ENCODE data around the gene MOB2. TPM values are rescaled to one million over a fixed set of nuclear protein-coding genes. Genes with fewer than 3 reads are reported as not detected.

Gene MOB2
- total RNA-seq, 1 donor from 2014 or later = 26.9 TPM

GRCh38 chr11:1493650-1494244 lies 7.2 kb upstream of the MOB2 start:
- no peak for DNase-seq (ENCODE audit: low read depth)
- TF ChIP-seq, protein P1, sequence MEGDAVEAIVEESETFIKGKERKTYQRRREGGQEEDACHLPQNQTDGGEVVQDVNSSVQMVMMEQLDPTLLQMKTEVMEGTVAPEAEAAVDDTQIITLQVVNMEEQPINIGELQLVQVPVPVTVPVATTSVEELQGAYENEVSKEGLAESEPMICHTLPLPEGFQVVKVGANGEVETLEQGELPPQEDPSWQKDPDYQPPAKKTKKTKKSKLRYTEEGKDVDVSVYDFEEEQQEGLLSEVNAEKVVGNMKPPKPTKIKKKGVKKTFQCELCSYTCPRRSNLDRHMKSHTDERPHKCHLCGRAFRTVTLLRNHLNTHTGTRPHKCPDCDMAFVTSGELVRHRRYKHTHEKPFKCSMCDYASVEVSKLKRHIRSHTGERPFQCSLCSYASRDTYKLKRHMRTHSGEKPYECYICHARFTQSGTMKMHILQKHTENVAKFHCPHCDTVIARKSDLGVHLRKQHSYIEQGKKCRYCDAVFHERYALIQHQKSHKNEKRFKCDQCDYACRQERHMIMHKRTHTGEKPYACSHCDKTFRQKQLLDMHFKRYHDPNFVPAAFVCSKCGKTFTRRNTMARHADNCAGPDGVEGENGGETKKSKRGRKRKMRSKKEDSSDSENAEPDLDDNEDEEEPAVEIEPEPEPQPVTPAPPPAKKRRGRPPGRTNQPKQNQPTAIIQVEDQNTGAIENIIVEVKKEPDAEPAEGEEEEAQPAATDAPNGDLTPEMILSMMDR (conservative IDR thresholded peaks at IDR 0.05; ENCODE audit: low read depth, low read length) = no peak
- no peak overlapping the region for H3K4me3 ChIP-seq (ENCODE audit: low read depth, low read length)

GRCh38 chr11:1491379-1491778 lies 4.8 kb upstream of the MOB2 start:
- no peak for DNase-seq (ENCODE audit: low read depth)
- TF ChIP-seq, protein P1 (conservative IDR thresholded peaks at IDR 0.05; ENCODE audit: low read depth, low read length) = no peak
- H3K4me3 ChIP-seq (ENCODE audit: low read depth, low read length) = no peak overlapping the region

GRCh38 chr11:1490651-1491050 lies 4.1 kb upstream of the MOB2 start:
- TF ChIP-seq, protein P1 (conservative IDR thresholded peaks at IDR 0.05; ENCODE audit: low read depth, low read length) = no peak
- DNase-seq (ENCODE audit: low read depth) = no peak
- H3K4me3 ChIP-seq (ENCODE audit: low read depth, low read length) = no peak overlapping the region

DNA sequence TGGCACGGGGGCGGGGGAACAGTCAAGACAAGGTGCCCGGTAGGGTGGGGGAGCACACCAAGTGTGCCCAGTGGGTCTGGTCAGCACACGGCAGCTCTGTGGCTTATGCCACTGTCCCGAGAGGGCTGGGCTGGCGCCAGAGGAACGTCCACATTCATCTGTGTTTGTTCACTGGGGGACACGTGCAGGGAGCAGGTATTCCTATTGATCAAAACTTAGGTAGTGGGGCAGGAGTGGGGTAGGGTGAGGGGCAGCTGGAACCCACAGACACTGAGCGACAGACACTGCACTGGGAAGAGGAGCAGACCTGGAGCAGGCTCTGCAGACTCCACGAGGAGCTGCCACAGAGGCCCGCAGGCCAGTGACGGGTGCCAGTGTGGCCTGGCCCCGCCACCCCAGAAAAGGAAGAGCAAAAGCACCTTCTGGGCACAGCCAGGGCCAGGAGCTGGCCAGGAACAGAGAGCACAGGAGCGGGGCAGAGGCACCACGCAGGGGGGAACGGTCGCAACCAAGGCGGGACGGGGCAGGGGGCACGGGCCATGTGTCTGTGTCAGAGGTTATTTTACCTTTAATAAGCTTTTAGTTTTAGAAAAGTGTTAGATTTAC lies 2.1 kb upstream of the MOB2 start:
- TF ChIP-seq, protein P1 (conservative IDR thresholded peaks at IDR 0.05; ENCODE audit: low read depth, low read length) = no peak
- H3K4me3 ChIP-seq (ENCODE audit: low read depth, low read length) = no peak overlapping the region
- DNase-seq (ENCODE audit: low read depth) = no peak

- no peak overlapping the region for H3K4me3 ChIP-seq (ENCODE audit: low read depth, low read length)
- no peak for DNase-seq (ENCODE audit: low read depth)
- TF ChIP-seq, protein P1 (conservative IDR thresholded peaks at IDR 0.05; ENCODE audit: low read depth, low read length) = no peak
Measured at GRCh38 chr11:1487851-1488574, 1.4 kb upstream of the MOB2 start.

GRCh38 chr11:1487091-1487850 lies 692 bp upstream of the MOB2 start:
- TF ChIP-seq, protein P1 (conservative IDR thresholded peaks at IDR 0.05; ENCODE audit: low read depth, low read length) = no peak
- H3K4me3 ChIP-seq (ENCODE audit: low read depth, low read length) = no peak overlapping the region
- DNase-seq (ENCODE audit: low read depth) = no peak
